Stimulated activated CD8-positive, alpha-beta memory T cell treated with anti-CD3 and anti-CD28 coated beads, Interleukin-2, amount 100 ng/mL, for 1 hour (primary cell): Measurements from ENCODE around the gene IL34.

ENCODE experiments used
- DNase-seq, 2 donors: peaks; one replicate each; pipeline ENCODE4 v3.0.0-alpha.2; 2020; ENCODE audit warnings: low read depth in 2 of 2

IL34 gene

DNA sequence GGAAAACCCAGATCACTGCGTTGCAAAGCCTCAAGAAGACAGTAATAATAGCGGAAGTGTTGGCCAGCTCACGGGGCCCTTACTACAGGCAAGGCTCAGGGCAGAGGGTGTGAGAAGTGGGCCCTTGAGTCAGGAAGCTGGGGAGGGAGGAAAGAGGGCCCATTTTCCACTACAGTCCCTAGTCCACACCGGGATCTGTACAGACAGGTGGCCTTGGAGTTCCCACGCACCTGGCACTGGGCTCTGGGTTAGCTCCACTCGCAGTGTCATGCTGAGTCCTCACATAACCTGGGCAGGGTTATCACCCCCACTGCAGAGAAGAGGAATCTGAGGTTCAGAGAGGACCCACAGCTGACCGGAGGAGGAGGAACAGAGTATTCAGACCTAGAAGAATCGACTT, 56.3 kb downstream of the IL34 start:
- no peak for DNase-seq

DNA sequence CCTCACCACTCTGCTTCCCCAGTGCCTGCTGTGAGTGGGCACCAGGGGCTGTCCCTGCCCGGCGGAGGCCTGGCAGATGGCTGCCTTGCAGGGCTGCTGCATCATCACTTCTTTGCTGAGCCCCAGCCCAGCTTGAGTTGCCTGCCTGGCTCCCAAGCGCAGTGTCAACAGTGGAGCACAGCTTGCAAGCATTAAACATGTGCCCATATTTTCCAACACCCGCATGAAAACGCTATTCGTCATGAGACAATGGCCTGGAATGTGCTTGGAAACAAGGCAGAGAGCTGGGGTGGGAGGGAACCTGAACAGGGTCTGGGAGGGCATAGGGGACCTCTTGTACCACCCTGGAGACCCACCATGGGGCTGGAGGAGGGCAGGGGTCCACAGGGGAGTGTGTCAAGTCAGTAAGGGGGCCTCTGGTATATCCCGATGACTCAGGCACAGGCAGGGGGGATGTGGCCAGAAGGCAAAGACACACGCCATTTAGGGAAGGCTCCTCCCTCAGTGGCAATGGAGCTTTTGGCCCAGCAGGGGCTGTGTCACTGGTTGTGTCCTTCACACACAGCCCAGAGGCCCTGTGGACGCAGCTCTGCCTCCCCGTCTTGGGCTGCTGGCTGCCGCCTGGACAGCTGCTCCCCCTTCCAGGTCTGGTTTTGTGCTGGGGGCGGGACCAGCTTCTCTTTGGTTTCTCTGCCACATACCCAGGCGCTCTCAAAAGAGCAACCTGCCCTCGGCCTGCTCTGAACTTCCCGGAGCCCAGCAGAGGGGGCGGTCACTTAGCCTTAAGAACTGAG, 56.9 kb downstream of the IL34 start:
- no peak for DNase-seq

DNA sequence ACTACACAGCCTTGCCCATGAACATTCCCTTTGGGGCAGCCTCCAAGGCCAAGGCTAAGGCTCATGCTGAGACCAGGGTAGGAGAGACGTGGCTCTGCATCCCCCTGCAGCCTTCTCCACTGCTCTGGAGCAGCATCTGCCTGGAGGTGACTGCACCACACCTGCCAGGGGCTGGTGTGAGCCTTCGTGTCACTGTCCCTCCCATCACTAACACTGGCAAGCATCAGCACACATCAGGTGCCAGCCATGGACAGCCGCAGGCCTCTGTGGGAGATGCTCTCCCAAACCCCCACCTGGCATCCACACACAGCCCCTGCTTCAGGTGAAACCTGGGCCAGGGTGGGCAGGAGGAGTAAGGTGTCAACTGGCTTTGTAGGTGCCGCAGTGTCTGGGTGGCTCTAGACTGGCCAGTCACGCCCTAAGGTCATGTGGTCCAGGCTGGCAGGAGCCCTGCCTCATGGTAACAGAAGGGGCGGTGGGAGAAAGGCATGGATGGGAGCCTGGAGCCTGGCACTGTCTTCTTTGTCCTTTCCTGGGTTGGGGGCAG, 57.5 kb downstream of the IL34 start:
- DNase-seq = no peak

DNA sequence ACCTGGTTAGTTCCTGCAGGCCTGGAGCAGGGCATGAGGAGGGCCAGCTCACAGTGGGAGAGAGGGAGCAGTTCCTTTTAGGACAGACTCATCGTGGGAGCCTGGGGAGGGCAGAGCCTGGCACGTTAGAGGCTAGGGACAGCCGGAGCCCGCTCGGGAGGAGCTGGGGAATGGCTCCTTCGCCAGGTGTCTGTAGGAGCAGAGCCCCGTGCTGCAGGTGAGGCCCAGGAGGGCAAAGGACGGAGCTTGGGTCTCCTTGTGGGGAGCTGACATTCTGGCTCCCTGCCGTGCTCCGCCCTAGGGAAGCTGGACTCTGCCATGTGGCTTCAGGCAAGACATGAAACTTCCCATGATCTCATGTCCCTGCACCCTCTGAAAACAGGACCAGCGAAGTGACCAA, 58.2 kb downstream of the IL34 start:
- DNase-seq = no peak

DNA sequence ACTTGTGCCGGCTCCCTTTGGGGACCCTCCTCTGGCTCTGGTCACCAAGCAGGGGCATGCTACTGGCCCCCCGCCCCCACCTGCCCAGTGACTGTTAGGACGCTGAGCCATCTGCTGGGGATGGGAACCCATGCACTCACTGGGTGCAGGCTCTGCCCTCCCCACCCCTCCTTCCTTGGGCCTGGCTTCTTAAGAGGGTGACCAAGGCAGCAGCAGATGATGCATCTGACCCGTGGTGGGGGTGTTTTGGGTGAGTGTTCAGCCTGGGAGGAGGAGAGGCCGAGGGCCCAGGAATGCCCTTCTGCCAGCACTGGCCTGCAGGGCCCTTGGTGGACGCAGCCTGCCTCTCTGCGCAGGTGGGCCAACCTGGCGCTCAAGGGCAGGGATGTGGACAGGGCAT, 58.7 kb downstream of the IL34 start:
- DNase-seq = no peak

DNA sequence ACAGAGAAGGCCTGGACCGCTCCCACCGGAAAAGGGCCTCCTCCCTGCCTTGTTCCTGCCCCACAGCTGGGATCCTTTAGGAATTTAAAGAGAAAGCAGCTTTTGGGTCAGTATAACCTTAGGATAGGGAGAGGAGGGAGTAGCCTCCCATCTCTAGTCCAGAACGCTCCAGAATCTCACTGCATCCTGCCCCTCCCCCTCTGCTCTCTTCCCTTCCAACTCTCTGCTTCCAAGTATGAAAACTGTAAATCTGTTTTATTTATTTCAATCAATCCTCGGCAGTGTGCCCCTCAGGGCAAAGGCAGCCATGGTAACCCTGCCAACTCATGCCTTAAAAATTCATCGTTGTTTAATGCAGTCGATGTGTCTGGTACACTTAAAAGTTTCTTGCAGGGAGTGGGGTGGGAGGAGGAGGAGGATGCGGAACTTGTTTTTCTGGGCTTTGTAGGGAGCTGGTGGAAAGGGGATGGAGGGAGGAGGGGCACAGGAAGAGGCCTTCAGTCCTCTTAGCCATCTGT, 60.6 kb downstream of the IL34 start:
- DNase-seq = no peak

DNA sequence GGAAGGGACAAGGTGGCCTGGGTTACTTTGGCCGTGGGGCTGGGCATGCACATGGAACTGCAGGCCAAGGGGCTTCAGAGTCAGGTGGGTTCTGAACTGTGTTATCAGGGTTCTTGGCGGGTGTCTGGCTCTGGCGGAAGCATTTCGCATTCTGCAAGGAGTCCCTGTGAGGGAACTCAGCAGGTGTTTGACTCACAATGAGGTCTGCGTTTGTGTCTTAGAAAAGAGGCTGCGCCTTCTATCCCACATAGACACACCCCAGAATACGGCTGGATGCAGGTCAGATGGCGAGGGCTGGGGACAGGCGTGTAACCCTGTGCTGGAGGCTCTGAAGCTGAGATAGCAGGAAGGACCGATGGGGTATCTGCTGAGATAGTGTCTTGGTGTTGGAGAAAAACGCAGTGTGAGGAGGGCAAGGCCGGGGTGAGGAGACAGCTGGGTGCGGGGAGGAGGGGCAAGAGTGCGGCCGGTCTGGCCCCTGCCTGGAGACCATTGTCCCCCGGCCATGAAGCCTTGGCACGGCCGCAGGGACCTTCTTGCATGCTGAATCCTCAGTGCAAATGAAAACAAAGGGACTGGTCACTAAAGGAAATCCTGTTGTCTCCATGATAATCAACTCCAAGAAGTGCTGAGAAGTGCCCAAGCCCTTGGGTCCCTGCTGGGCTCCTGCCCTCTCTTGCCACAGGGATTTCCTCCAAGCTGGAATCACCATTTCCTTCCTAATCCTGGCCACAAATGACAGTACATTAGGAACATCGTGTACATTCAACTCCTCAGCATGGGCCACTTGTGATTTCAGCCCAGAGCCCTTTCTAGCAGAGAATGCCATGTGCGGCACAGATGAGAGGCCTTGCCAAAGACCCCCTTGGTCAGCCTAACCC, 62.2 kb downstream of the IL34 start:
- no peak for DNase-seq

DNA sequence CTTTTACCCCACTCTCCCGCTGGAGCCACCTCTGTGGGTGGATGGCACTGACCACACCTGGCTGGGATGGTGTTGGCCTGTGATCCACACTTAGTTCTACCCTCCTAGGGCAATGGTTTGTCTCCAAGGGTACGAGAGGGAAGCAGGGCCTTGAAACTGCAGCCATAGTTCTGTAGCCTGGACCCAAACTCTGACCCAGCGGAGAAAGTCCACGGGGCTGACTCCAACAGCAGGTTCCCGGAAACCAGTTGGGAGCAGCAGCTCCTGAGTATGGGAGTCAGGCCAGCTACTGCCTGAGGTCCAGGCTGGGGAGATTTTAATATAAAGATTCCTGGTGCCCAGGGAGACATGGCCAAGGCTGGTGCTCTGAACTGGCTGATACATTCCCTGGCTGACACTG, 63.1 kb downstream of the IL34 start:
- DNase-seq = no peak

DNA sequence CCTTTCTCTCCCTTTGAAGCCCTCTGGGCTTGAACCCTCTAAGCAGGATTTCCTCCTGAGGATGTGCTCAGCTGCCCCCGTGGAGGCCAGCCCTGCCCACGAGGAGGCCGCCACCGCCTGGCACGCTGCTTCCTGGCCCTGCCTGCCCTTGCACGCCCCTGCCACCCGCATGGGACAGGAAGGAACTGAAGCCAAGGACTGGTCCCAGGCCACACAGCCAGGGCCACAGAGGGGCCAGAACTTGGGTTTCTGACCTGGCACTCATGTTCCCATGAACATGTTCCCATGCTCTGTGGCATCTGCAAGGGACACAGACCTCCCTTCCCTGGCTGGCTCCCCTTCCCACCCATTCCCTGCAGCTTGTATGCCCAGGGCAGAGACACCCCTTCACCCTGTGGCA, 63.6 kb downstream of the IL34 start:
- no peak for DNase-seq
